Testis (tissue), 2 donors: Measurements from ENCODE around the gene HPCAL4.

Source experiments
- CTCF ChIP-seq, 3 experiments: fragments of 450-650 bp in 2 of 3; fragments of 200-600 bp in 1 of 3; sonication (generic) in 1 of 3; IDR thresholded peaks; one replicate each; pipeline ENCODE4 v1.5.1; 2016 to 2019; ENCODE audit warnings: antibody characterized with exemption in 3 of 3, mild to moderate bottlenecking in 2 of 3, moderate library complexity in 1 of 3
- POLR2A ChIP-seq: fragments of 450-650 bp; IDR thresholded peaks from one replicate; pipeline ENCODE4 v1.6.1; 2017; ENCODE audit warnings: antibody characterized with exemption, mild to moderate bottlenecking, moderate library complexity

DNA sequence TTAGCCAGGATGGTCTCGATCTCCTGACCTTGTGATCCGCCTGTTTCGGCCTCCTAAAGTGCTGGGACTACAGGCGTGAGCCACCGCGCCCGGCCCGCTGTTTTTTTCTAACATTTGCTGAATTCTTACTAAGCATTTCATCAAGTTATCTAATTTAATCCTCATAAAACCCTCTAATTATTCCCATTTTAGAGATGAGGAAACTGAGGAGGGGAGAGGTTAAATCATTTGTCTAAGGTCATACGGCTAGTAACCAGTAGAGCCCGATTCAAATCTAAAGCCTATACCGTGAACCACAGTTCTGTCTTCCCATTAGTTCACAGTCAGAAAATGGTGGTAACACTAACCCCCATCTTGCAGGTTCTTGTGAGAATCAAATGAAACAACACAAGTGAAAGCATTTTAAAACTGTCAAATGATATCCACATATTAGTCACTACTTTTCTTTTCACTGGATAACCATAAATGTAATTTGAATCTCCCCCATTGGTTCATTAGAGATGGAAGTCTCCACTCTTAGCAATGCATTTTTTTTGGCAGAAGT is 62.4 kb downstream of the HPCAL4 start:
- TF ChIP-seq CTCF (IDR thresholded peaks at IDR 0.05) (no peak), POLR2A (no peak)
